Central memory CD4-positive, alpha-beta T cell (primary cell): ENCODE measurements around the gene MYO10.
"Not testable (repeated sequence)": the region's sequence is repeated elsewhere in the genome, so short reads cannot be mapped to it uniquely, and the experiment has no call there.

Experiments used
- DNase-seq: peaks from one replicate; pipeline ENCODE4 v3.0.0; 2022

The MYO10 gene

DNA sequence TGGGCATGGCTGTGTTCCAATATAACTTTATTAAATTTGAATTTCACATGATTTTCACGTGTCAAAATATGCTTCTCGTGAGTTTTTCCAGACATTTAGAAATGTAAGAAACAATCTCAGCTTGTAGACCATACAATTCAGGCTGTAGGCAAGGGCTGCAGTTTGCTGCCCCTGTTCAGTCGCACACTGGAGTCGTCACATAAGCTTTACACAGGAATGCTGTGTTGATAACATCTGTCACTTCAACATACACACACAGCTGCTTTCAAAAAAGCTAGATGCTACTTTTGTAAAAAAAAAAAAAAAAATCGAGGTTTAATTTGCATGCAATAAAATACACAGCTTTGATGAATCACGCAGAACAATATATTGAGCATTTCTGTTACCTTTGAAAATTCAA lies 77.9 kb downstream of the MYO10 start:
- no peak for DNase-seq

DNA sequence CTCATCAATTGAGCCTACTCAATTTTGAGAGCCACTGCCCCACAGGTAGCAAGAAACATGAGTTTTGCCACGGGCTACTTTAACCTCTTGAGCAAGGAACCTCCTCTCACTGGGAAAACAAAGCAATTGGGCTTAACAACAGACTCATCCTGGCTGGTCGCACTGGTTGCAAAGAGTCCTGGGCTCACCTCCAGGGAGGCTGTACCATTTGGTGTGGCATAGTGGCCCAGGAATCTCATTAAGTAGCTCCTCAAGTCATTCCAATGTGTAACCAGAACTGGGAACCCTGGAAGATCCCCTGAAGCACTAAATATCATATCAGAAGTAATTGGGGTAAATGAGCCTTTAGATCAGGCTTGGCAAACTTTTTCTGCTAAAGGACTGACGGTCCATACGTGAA lies 78.5 kb downstream of the MYO10 start:
- no peak for DNase-seq

DNA sequence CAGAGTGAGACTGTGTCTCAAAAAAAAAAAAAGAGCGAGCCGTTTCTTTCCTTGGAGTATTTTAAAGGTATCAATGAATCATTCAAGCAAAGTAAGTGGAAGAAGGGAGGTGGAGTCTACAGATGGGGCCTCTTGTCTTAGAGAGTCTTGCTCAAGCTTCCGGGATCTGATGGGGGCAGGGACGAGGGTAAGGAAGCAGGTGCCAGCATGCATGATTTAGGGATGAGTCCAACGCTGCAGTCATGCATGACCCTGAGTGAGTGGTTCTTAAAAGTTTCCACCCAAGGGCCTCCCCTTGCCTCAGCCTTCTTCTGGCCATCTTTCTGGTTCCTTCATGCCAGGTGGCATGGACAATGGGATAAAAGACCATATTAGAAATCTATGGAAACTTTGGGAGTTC lies 79.6 kb downstream of the MYO10 start:
- no peak for DNase-seq

DNA sequence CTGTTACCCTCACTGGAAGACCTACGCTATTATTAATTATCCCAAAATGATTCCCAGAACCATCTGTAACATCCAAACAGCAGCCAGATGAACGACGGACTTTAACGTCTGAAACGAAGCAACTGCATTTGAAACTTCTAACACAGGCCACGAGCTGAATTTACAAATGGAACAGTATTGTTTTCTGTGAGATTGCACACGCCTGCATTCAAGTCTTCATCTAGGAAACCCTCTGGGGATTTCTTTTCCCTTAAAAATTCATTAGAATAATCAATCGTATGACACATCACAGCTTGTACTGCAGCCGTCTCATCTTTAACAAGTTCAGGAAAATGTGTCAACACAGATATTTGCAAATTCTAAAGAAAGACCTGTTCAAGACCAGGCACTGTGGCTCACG lies 80.2 kb downstream of the MYO10 start:
- DNase-seq = no peak

DNA sequence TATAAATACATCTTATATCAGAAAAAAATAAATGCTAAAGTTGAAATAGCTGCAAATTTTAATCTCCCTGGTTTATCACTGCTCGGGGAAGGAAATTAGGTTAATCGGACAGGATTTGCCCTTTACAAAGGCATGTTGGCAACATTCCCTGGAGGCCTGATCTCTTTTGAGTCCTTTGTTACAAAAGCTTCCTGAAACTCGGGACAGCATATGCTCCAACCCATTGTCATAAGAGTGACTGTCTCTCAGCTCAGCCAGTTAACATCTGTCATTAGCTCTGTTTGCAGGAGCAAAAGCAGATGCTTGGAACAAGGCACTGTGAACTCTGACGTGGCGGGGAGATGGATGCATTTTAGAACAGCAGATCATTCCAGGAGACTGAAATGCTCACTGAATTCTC lies 80.6 kb downstream of the MYO10 start:
- no peak for DNase-seq

DNA sequence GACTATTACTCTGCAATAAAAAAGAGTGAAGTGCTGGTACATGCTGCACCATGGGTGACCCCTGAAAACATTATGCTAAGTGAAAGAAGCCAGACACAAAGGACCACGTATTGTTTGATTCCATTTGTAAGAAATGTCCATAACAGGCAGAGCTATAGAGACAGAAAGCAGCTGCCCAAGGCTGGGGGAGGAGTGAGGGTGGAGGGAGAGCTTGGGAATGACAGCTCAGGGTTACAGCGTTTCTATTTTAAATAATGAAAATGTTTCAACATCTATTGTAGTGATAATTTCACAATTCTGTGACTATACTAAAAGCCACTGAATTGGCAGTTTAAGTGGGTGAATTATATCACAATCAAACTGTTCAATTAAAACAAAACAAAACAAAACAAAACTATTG lies 81.7 kb downstream of the MYO10 start:
- DNase-seq = no peak

DNA sequence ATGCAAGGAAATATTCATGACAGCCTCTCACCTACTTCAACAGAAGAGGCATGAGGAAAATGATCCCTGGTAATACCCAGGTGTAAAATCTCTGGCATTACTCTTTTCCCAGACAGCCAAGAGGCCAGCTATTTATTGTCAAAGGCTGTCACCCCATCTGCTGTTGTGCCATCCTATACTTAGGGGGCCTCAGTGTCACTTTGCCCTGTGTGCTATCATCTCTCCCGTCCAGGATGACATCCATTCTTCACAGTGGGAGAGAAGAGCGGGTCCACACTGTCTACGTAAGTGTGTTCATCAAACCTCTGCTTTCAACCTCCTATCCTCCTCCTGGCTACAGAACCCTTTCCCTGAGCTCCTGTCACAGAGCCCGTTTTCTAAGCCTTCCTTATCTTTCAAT lies 82.6 kb downstream of the MYO10 start:
- no peak for DNase-seq

DNA sequence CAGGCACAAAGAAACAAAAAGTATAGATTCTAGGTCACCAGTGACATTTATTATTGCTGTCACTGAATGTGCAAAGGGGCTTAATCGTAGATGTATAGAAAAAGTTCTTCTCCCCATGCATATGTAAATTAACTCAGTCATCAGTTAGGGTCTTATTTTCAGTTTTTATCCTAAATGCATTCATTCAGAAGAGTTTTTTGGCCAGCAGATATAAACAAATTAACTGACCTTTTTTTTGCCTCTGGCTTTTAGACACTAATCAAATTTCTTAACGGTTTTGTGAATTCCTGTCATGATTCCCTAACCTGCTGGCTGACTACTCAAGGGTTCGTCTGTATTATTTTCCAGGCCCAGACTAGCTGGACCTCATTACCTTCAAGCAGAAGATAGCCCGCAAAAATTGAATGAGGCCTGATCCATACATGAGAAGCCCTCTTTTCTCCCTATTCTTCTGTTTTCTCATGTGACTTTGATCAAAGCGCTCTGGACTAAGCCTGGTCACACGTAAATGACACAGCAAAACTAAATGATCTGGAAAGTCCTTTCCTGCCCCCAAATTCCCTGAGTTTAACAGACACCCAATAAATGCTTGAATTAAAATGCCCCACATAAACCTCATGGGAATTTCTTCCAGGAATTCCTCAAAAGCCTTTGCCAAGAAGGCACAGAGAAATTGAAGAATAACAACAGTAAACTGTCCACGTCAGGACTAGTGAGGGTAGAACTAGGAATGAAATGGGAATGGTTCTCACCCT lies 83.7 kb downstream of the MYO10 start:
- no peak for DNase-seq

DNA sequence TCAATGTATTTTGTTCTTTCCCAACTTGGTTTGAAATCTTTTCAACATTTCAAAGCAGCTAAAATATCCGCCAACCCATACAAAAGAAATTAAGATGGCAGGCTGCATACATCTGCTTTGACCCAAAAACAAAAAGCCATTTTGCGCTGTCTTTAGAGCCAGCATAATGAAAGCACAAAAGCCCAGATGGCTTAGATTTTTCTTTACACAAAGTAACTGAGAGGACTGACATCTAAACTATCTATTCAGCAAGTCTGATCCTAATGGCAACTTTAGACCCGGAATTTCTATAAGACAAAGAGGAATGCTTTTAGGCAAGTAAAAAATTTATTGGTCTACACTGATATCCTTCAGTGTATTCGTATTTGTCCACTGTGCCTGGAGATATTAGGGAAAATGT lies 86.3 kb downstream of the MYO10 start:
- DNase-seq = no peak

DNA sequence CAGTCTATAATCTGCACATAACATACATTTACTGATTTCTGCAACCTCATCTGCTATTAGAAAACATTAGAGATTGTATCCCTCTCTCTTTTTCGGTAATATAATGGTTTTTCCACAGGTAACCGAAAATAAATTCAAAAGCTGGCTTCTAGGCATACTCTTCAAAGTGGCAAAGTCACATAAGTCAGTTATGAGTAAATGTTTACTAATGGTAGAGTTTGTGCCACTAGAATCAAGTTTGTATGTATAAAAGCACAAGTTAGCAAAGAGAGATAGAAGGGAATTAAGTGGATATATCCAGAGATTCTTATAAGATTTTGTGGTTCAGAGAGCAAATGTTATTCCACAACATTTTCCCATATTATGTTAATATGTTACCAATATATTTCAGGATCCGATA lies 86.9 kb downstream of the MYO10 start:
- no peak for DNase-seq

DNA sequence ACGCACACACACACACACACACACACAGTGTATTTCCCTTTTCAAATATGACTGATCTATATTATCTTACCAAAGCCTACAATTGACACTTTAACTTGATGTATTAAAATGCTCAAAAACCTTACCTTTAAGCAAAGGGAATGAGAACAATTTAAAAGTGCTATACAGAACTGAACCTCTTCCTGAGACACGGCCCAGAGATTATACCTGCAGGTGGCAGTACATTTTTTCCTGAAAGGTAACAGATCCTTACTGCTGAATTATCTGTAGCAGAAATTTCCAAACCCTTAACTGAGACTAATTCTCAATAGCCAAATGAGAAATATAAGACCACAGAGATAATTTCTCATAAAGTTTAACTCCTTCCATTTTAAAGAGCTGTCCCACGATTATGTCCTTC lies 91.1 kb downstream of the MYO10 start:
- no peak for DNase-seq

DNA sequence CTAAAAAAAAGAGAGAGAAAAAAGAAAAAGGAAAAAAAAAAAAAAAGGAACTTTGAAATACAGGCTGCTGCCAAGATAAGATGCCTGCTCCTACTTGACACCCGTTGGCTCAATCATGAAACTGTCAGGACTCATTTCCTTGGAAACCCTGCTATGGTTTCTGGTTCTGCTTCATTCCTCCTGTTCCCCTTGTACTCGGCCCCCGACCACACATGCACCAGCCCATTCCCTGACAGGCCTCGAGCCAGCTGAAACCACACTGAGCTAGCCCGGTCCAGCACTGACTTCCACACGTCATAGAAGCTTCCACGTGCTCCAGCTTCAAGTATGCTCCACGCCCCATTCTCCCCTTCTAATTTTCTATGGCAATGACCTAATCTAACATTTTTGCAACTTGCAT lies 93.2 kb downstream of the MYO10 start:
- DNase-seq = no peak

DNA sequence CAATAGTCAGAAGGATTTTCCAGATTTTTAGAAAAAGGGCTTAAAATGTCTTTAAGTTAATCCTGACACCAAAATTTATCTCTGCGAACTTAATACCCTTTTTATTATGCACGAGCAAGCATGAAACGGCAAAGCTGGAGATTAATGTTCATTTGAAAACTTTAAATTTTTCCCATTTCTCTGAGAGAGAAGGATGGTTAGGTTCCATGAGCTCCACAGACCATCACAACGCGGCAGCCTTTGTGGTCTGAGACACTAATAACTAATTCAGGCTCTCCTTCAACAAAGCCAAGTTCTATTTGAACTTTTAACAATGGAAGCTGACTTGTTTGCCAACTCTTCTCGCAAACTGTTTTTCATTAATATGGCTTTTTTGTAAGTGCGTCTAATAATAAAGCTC lies 94.7 kb downstream of the MYO10 start:
- DNase-seq = no peak

DNA sequence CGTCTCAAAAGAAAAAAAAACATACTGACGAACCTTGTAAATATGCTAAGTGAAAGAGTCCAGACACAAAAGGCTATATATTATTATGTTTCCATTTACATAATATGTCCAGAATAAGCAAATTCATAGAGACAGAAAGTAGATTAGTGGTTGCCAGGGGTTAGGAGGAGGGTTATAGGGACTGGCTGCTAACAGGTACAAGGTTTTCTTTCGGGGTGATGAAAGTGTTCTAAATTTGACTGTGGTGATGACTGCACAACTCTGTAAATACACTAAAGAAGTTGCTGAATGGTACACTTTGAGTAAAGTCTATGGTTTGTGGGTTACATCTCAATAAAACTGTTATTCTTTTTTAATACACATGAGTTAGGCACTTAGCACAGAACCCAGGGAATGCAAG lies 98.8 kb downstream of the MYO10 start:
- no peak for DNase-seq

DNA sequence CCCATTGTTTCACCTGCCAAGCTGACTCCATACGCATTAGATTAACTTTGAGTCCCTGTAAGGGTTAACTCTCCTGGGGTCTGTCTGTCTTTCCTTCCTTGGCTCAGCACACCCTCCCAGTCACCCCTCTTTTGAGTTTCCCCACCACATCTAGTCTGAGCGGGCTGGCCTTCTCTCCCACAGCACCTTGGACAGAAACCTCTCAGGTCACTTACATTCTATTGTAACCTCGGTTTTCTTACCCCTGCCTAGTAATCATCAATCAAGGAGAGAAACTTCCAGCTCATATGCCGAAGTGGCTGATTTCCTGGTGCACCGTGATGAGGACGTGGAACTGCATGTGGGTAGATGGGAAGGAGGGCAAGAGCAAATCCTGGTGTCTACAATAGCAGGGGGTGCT lies 102.1 kb downstream of the MYO10 start:
- DNase-seq = no peak

DNA sequence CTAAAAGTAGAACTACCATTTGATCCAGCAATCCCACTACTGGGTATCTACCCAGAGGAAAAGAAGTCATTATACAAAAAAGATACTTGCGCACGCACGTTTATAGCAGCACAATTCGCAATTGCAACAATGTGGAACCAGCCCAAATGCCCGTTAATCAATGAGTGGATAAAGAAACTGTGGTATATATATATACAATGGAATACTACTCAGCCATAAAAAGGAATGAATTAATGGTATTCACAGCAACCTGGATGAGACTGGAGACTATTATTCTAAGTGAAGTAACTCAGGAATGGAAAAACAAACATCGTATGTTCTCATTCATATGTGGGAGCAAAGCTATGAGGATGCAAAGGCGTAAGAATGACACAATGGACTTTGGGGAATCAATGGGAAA lies 104.8 kb downstream of the MYO10 start:
- not testable (repeated sequence) for DNase-seq

DNA sequence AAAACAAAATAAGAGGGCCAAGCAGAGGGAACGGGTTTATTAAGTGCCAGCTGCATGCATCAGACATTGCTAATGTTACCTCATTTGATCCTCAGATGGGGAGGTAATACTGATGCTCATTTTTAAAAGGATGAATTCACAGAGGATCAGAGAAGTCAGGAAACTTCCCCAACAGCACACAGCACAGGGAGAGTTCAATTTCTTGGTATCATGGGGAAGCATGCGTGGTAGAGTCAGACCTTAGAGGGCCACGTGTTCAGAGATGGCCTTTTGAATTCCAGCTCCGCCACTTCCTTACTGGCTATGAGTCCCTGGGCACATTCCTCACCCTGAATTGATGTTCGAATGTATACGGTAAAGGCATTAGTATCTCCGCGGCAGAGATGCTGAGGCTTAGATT lies 108.3 kb downstream of the MYO10 start:
- no peak for DNase-seq

DNA sequence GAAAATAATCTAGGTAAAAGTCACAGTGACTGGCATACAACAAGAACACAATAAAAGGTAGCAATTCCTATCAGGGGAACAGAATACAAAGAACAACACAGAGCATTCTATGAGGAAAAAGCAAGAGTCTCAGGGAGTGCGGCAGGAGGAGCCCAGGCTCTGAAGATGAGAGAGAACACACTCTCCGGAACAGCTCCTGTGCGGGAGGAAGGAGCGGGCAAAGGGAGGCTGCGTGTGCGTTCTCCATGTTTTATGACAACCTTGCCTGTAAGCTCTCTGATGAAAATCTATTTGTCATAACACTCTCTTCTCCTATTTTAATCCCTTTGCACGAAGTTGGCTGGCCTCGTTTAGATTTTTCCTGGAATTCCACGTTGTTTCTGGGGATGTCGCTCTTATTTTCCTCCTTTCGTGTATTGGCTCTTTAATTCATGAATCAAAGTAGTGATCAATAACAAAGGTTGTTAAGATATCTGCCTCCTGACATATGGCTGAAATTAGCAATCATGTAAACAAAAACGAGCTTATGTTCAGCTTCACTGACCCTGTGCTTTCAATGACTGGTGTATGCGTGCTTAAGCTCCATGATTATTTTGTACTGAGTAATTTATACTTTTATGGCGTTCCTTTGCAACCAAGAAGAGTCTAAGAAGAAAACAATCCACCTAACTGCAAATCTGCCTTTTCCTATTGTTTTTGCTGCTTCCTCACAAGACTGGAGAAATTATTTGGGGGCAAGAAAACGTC lies 109.5 kb downstream of the MYO10 start:
- no peak for DNase-seq

DNA sequence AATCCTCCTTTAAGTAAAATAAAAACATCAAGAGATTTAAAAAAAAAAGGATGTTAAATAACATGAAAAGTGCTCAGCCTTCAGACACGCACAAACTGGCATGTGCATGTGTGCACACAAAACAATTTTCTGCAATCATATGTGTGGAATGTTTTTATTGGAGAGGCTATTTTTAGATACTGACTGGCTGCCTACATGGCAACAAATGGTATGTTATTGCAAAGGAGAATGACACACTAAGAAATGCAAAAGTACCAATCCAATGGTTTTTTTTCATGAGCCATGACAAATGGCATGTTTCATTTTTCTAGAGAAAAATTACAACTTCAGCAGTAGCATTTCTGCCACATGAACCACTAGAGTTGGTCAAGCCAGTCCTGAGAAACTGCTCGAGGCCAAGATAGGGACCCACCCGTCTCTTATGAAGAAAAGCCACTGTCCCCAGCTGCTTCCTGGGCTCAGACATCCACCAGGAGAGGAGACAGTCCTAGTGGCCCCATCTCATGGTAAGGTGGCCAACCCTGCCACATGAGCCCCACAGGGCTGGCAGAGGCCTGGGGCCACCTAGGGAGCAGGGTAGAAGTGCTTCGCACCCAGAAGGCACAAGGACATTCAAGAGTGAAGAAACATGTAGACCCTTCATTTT lies 116.4 kb downstream of the MYO10 start:
- no peak for DNase-seq

DNA sequence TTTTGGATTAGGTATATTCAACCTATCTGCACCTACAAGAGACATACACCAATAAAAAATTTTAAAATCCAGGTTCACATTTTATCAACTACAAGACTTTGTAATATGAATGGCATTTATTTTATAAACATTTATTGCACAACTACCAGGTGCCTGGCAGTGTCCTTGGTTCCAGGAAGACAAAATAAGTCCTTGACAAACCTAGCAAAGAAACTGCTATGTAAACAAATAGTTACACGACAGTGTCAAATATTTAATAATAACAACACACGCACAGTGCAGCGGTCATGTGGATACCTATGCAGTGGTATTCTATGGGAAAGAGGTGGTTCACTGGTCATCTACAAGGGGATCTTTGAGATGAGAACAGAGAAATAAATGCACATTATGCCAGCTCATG lies 120.7 kb downstream of the MYO10 start:
- no peak for DNase-seq

DNA sequence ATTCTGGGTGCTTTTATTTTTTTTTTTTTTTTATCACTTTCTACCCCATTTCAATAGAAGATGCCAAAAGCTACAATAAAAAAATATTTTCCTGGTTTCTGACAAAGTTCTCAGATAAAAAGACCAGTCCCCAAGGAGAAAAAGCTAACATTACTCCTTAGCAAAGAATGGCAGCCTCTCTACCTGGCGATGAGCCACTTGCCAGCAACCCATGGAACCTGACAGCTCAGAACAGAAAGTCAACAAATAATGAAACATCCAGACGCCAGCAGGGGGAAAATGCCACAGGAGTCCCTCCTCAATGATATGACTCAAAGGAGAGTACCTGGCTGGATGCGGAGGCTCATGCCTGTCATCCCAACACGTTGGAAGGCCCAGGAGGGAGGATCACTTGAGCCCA lies 123.2 kb downstream of the MYO10 start:
- DNase-seq = no peak

DNA sequence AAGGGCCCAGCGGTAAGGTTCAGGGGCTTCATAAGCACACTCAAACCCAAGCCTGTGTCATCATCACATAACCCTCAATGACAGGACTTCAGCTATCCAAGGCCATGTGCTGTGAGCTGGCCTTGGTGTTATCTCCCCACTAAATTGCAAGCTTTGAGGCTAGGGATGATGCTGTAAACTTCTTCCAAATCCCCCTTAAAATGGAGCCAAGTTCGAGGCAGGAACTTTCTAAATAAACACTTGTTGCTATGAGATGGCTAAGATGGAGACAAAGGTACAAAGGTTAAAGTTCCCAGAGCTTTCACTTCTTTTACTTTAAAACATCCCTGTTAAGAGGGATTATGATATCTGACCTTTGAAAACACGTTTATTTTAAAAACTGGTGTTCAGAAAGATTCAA lies 123.6 kb downstream of the MYO10 start:
- DNase-seq = no peak

DNA sequence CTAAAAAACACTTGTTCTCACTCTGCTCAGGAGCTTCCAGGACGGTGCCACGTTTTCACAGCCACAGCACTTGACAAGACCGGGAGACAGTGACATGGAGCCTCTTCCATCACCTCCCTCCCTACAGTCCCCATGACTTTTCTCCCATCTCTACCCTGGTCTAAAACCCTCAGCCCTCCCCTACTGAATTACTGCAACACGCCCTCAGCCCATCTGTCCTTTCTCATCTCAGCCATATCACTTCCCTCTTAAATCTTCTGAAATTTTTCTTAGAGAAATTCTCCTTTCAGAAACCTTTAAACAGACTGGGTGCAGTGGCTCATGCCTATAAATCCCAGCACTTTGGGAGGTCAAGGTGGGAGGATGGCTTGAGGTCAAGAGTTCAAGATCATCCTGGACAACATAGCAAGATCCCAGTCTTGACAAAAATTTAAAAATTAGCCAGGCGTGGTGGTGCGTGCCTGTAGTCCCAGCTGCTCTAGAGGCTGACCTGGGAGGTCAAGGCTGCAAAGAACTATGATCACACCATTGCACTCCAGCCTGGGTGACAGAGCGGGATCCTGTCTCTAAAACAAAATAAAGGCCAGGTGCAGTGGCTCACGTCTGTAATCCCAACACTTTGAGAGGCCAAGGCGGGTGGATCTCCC lies 125.8 kb downstream of the MYO10 start:
- DNase-seq = no peak
